Left ventricle myocardium inferior (tissue), 1 donor: ENCODE data around the gene MLXIP. TPM values are rescaled to one million over a fixed set of nuclear protein-coding genes. Genes with fewer than 3 reads are reported as not detected.
"Not testable (repeated sequence)": the region's sequence is repeated elsewhere in the genome, so short reads cannot be mapped to it uniquely, and the experiment has no call there.

Experiments
- DNase-seq: peaks from one replicate; pipeline ENCODE4 v3.0.0-alpha.2; 2020
- H3K27ac ChIP-seq: fragments of 200-600 bp; replicated peaks from 2 replicates; pipeline ENCODE4 v1.8.0; 2021
- H3K27me3 ChIP-seq: fragments of 200-600 bp; 2 replicates; pipeline ENCODE4 v1.8.0; 2021; ENCODE audit warnings: low read depth
- H3K36me3 ChIP-seq: fragments of 200-600 bp; 2 replicates; pipeline ENCODE4 v1.8.0; 2021
- H3K4me1 ChIP-seq: fragments of 200-600 bp; 2 replicates; pipeline ENCODE4 v1.8.0; 2021
- H3K4me3 ChIP-seq: fragments of 200-600 bp; 2 replicates; pipeline ENCODE4 v1.8.0; 2021; ENCODE audit warnings: mild to moderate bottlenecking, moderate library complexity
- H3K9me3 ChIP-seq: fragments of 200-600 bp; replicated peaks from 2 replicates; pipeline ENCODE4 v1.8.0; 2021
- CTCF ChIP-seq: fragments of 200-600 bp; IDR thresholded peaks from 2 replicates; pipeline ENCODE4 v1.8.0; 2021; ENCODE audit warnings: antibody characterized with exemption, mild to moderate bottlenecking, borderline replicate concordance
- intact Hi-C: fragments of 100-400 bp; cut with micrococcal nuclease; formaldehyde crosslinking; loops from one replicate; pipeline ENCODE4 v1.11.0; 2022
- total RNA-seq: library from RNA; stranded (reverse); fragmentation: NEBNext Ultra II Directional; extraction: Animal tissue kit (Norgen Biotek cat#: 25700); gene quantifications from one replicate; pipeline ENCODE4 v1.2.1, GENCODE V29; 2021
- donor health status: DM: no; HTN: yes; CAD: no; lungs with severe emphysema.

The MLXIP gene
- total RNA-seq, 1 donor from 2014 or later = 16.7 TPM

GRCh38 chr12:122104844-122105243 is 26.3 kb downstream of the MLXIP start:
- no peaks in the 10 kb centered on the region for H3K9me3 ChIP-seq
- H3K27ac ChIP-seq = peak overlapping the region; percentile 30
- no peak overlapping the region for H3K4me3 ChIP-seq
- TF ChIP-seq CTCF = no peak
- intact Hi-C loops = no loop called here
- DNase-seq = no peak
- H3K36me3 ChIP-seq = no peaks in the 10 kb centered on the region
- H3K27me3 ChIP-seq = no peaks in the 10 kb centered on the region
- peaks cover 94% of the 10 kb centered on the region for H3K4me1 ChIP-seq

GRCh38 chr12:122105496-122105895 is 26.9 kb downstream of the MLXIP start:
- H3K9me3 ChIP-seq, H3K36me3 ChIP-seq, H3K27me3 ChIP-seq, H3K4me3 ChIP-seq, intact Hi-C loops, DNase-seq: not testable (repeated sequence)
- H3K27ac ChIP-seq = peak overlapping the region; percentile 30
- H3K4me1 ChIP-seq = peaks cover 94% of the 10 kb centered on the region

- intact Hi-C loops = no loop called here
- H3K9me3 ChIP-seq = no peaks in the 10 kb centered on the region
- no peaks in the 10 kb centered on the region for H3K36me3 ChIP-seq
- H3K4me1 ChIP-seq = peaks cover 87% of the 10 kb centered on the region
- H3K27ac ChIP-seq = peak overlapping the region; percentile 65
- peak; percentile 66 for DNase-seq
- no peaks in the 10 kb centered on the region for H3K27me3 ChIP-seq
- no peak for TF ChIP-seq CTCF
- no peak overlapping the region for H3K4me3 ChIP-seq
These were observed 28.3 kb downstream of the MLXIP start for GRCh38 chr12:122106843-122107242.

- H3K4me1 ChIP-seq = peaks cover 83% of the 10 kb centered on the region
- no peak overlapping the region for H3K4me3 ChIP-seq
- H3K36me3 ChIP-seq = no peaks in the 10 kb centered on the region
- no peaks in the 10 kb centered on the region for H3K9me3 ChIP-seq
- intact Hi-C loops = no loop called here
- H3K27ac ChIP-seq = peak overlapping the region; percentile 65
- DNase-seq = no peak
- TF ChIP-seq CTCF = no peak
- no peaks in the 10 kb centered on the region for H3K27me3 ChIP-seq
These were observed 28.7 kb downstream of the MLXIP start for GRCh38 chr12:122107261-122107660.

- Histone ChIP-seq H3K9me3 (no peaks in the 10 kb centered on the region), H3K4me1 (peaks cover 62% of the 10 kb centered on the region), H3K27ac (no peak overlapping the region), H3K4me3 (no peak overlapping the region), H3K36me3 (no peaks in the 10 kb centered on the region), H3K27me3 (no peaks in the 10 kb centered on the region)
- intact Hi-C loops = no loop called here
- no peak for DNase-seq
- TF ChIP-seq CTCF = no peak
These were observed 32.6 kb downstream of the MLXIP start for GRCh38 chr12:122111089-122111641.

GRCh38 chr12:122116707-122117535 is 38.4 kb downstream of the MLXIP start:
- H3K36me3 ChIP-seq = no peaks in the 10 kb centered on the region
- no peak overlapping the region for H3K27ac ChIP-seq
- no peak overlapping the region for H3K4me3 ChIP-seq
- no peaks in the 10 kb centered on the region for H3K9me3 ChIP-seq
- intact Hi-C loops = no loop called here
- H3K4me1 ChIP-seq = peaks cover 39% of the 10 kb centered on the region
- no peaks in the 10 kb centered on the region for H3K27me3 ChIP-seq
- peak; percentile 34 for TF ChIP-seq CTCF
- DNase-seq = peak; percentile 16
